Activated naive CD4-positive, alpha-beta T cell (primary cell): Measurements from ENCODE around the gene ABHD2.
"Not testable (repeated sequence)": the region's sequence is repeated elsewhere in the genome, so short reads cannot be mapped to it uniquely, and the experiment has no call there.

Source experiments
- DNase-seq, 4 experiments: peaks; one replicate each; lab custom pipeline; 2025; lab: John Stamatoyannopoulos, UW

Gene ABHD2

DNA sequence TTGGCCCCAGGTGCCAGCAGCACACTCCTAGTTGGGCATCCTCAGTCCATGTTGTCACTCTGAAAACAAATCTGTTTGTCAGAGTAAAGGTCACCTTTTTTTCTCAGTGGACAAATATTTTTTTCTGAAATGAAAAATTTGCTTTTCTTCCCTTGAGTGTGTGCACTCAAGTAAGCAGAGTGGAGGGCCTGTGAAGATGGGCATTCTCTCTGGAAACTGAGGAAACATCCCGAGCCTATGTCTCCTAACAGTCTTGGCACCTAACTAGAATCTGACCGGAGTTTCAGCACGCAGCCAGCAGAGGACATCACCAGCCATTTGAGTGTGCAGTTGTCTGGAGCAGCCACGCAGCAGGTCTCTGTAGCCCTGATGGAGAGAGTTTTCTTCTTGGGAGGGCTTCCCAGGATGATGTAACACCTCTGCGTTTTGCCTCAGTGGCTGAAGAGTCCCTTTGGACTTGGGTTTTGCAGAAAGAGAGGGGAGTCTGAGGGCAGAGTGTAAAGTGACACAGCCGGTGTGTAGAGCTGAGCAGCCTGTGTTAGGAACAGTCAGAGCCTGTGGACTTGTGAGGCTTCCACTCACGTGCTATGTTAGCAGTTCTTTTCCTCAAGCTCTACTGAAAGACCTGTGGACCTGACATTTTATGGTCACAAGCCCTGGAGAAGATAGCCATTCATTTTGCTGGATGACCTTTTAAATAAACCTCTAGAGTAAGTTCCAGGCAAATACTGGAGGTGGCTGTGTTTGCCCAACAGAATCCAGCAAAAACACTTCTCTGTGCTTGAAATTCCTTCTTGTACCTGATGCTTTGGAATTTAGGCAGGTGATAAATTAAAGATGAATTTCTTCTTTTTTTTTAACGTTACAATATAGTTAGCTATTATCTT lies 51.6 kb downstream of the ABHD2 start:
- DNase-seq = no peak

DNA sequence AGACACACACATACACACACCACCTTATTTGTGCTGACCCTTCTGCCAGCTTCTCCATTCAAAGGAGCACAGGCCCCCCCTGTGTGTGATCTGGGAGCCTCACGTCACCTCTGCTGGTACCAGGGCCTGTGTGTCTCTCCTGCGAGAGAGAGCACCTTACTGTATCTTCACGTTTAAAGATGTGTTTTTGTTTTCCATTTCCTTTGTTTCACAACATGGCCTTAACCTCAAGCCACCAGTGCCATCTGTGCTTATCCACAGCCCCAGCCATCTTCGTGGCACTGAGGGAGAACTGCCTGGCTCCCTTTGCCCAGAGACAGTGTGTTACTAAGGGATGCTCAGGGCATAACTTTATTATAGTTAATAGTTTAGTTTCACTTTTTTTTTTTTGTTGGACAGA lies 52.3 kb downstream of the ABHD2 start:
- DNase-seq = no peak

DNA sequence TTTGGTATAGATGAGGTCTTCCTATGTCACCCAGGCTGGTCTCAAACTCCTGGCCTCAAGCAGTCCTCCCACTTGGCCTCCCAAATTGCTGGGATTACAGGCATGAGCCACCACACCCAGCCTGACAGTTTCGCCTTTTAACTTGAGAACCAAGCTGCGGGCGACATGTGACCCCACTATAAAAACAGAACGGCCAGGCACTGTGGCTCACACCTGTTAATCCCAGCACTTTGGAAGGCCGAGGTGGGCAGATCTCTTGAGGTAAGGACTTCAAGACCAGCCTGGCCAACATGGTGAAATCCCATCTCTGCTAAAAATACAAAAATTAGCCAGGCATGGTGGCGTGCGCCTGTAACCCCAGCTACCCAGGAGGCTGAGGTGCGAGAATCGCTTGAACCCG lies 52.9 kb downstream of the ABHD2 start:
- not testable (repeated sequence) for DNase-seq

DNA sequence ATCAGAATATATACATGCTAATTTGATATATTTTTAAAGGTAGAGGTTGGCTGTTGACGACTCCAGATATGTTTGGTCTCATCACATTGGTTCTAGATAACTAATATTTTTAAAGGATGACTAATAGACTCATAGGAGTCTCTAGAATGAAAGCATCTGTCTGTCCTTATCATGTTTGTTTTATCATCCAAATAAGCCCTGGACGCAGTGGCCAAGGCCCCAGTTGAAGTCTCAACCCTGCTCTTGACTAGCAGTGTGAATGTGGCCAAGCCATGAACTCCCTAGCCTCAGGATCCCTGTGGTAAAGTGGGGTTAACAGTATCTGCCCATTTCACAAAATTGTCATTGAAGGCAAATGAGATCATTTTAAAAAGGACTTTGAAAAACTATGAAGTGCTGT lies 53.6 kb downstream of the ABHD2 start:
- no peak for DNase-seq

DNA sequence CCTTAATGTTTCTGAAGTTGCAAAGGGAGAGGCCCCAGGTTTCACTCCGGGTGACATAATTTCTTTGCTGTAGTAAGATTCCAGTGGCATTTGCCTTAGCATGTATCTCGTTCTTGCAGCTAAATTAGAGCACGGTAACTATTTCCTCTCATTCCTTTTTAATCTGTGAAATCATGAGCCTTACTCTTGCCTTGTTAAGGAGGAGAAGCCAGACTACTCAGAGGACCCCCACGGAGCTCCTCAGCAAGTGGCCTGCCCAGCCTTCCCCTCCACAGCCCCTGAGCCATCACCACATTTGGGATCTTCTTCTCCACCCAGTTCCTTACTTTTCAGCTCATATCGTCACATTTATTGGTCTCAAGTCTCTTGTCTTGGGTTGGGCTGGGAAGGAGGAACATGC lies 54.2 kb downstream of the ABHD2 start:
- DNase-seq = no peak

DNA sequence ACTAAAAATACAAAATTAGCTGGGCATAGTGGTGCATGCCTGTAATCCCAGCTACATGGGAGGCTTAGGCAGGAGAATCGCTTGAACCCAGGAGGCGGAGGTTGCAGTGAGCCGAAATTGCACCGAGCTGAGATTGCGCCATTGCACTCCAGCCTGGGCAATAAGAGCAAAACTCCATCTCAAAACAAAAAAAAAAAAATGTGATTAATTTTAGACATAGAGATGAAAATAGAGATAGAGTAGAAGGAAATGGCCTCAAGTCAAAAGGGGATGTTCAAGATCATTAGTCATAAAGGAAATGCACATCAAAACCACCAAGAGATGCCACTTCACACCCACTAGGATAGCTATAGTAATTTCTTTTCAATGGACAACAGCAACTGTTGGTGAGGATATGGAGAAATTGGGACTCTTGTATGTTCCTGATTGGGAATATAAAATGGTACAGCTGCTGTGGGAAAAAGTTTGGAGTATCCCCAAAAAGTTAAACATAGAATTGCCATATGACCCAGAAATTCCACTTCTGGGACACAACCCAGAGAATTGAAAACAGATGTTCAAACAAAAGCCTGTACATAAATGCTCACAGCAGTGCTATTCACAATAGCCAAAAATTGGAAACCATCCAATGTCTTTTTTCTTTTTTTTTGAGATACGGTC lies 55.4 kb downstream of the ABHD2 start:
- DNase-seq = no peak

DNA sequence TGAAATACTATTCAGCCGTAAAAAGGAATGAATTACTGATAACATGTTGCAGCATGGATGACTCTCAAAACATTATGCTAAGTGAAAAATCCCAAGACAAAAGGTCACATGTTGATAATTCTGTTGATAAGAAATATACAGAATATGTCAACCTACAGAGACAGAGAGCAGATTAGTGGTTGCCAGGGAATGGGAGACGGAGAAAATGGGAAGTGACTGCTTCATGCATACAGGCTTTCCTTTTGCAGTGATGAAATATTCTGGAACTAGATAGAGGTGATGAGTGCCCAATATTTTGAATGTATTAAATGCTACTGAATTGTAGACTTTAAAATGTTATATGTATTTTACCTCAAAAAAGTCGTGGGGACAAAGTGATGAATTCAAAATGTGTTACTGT lies 56.2 kb downstream of the ABHD2 start:
- DNase-seq = no peak

DNA sequence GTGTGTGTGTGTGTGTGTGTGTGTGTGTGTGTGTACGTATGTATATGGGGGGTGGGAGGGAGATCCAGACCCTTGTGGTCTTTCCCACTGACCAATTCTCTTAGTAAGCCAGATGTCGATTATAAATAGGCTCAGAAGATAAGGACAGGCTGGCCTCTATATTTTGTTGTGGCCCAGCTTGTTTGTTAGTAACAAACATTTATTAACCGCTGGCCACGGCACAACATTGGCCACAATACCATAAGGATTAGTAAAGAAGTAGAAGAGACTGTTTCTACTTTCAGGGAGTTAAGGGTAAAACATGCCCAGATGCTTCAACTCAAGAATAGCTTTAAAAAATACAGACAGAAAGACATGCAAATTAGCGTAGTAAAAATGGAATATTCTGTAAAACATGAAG lies 58.1 kb downstream of the ABHD2 start:
- DNase-seq = no peak

DNA sequence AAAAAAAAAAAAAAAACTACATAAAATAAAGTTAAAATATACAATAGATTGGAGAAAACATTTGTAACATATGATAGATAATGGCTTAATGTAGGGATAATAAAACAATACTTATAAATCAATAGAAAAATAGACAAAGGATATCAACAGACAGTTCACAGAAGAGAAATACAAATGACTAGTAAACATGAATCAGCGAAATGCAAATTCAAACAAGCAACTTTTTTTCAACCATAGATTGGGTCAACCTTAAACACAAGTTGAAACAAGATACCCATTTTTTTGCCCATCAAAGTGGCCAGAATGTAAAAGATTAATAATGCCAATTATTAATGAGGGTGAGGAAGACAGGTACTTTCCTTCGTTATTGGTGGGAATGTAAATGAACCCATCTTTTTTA lies 59.9 kb downstream of the ABHD2 start:
- DNase-seq = no peak

DNA sequence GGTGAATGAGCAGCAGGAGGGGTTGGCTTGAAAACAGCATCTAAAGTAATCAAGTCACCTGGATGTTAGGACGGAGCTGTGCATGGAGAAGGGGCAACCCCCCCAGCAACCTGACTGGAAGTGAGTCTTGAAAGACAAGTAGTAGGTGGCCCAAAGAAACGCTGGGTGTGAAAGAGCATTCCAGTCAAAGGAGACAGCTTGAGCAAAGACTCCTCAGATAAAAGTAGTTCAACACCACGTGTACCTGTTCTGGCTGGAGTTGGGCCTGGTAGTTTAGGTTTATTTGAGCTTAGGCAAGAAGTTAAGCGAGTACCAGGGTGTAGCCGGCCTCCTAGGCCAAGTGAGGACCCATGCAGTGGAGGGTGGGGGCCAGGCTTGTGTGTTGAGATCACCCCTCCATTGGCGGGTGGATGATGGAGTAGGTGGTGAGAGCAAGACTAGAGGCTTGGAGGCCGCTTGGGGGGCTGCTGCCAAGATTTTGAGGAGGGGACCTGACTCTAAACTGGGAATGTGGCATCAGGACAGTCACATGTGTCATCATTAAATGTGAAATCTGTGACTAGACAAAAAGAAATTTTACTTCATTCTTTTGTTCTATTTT lies 61.3 kb downstream of the ABHD2 start:
- DNase-seq = no peak

DNA sequence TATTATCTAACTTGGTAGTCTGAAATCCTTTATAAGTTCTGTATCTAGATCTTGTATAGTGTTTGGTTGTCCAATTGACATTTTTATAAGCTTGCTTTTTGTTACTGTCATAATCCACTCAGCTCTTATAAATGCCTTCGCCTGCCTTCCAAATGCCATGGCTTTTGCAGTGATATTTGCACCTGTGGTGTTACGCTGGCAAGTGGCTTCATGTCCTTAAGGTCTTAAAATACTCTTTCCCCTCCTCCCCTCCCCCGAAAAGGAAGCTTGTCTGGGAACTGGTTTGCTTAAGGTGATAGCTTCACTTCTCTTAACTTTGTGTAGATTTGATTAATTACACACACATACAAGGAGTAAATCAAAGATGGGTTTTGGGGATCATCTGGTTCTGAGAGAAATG lies 62.0 kb downstream of the ABHD2 start:
- DNase-seq = no peak

DNA sequence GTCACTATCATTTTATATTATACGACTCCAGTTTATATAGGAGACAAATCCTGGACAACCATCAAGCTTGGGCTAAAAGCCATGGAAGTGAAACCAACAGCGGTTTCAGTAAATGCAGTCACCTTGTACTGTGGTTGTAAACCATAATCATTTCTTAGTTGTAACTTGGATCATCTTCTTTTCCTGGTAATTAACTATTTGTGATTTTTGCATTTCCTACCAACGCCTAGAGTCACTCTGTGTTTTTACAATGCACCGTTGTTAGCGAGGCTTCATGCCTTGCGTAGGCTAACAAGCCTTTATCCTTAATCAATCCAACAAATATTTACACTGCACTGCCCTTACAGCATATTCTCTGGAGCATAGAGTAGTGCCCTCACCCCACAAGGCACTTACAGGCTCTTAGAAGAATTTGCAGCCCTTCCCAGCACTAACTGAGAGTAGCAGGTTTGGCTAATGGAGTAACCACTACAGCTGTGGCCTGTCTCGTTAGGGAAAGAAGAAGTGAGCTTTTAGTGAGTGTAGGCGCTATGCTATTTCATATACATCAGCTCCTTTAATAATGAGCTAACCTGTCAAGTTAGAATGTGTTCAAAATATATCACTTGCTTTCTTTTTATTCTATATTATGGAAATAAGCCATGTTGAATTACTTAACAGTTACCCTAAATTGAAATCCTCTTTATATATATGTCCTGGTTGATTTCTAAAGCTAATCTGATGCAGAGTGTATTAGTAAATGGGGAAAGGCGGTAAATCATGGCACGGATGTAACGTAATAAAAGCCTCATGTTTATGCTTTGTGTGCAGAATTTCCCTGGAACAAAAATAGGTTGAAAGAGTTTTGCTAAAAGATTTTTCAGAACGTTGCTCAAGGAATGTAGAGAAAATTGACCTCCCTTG lies 62.8 kb downstream of the ABHD2 start:
- DNase-seq = no peak

DNA sequence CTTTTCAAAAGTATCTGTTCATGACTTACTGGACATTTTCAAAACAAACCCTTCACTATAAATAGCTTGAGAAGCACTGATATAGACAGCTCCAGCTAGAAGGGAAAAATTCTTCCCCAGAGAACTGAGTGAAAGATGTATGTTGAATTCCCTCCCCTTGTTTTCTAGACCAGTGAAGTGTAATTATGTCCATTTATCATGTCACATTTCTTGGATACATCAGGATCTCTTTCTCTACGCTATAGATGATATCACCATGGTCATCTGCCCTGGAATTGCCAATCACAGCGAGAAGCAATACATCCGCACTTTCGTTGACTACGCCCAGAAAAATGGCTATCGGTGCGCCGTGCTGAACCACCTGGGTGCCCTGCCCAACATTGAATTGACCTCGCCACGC lies 66.9 kb downstream of the ABHD2 start:
- DNase-seq = no peak

DNA sequence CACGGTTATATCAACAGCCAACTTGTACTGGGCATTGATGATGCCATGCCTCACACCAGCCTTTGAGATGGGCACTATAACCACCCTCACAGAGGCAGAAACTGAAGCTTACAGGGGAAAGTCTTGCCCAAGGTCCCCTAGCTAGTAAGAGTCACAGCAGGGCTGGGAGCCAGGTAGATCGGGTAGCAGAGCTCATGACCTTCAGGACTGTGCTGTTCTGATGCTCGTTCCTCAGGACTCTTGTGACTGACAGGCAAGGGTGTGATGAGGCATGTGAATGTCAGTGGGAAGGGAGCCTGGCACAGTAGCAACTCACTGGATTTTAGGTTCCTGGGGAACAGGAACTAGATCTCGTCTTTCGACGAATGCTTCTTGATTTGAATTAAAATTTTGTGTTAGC lies 67.4 kb downstream of the ABHD2 start:
- no peak for DNase-seq

DNA sequence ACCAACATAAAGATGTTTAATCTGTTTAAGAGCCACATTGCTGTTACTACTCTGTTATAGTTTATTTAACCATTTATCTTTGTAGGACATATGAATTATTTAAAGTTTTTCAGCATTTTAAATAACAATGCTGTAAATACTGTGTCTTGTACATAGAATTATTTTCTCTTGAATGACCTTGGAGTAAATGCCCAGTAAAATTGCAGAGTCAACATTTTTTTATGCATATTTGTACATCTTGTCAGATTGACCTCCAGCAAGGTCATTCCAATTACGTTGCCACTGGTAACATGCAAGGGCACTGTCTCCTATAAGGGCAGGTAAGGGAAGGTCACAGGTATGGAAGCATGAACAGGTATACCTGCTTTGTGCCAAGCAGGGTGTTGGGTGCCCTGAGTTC lies 68.8 kb downstream of the ABHD2 start:
- DNase-seq = no peak

DNA sequence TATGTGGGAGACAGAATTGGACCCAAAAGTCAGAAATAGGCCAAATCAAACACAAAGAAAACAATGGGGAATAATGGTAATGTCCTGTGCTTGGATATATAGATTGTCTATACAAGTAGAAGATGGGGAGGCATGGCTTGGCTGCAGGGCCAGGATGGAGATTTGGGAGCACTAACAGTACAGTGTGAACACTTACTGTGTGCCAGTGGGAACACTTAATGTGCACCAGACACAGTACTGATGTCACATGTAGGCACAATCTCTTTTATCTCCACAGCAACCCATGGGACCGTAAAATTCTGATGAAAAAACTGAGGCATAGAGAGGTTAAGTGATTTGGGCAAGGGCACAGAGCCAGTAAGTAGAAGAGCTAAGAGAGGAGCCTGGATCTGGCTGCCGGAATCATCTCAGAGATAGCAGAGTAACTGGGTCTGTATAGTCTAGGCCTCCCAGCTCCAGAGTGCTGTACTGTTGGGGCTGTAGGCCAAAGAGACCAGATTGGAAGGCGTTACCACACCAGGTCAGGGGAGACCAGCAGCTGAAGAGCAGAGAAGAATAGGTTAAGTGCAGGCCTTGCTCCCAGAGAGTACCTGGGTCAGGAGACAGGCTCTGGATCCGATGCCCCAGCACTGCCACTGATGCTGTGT lies 69.8 kb downstream of the ABHD2 start:
- DNase-seq = no peak

DNA sequence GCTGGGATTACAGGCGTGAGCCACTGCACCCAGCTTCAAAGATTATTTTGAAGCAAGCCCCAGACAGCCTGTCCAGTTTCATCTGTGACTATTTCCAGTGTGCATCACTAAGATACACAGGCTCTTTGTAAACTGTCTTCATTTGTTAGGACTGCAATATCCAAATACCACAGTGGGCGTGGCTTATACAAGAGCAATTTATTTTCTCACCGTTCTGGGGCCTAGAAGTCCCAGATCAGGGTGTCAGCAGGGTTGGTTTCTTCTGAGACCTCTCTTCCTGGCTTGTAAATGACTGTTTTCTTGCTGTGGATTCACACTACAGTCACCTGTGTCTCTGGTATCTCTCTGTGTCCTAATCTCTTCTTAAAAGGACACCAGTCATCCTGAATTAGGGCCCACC lies 73.4 kb downstream of the ABHD2 start:
- no peak for DNase-seq

DNA sequence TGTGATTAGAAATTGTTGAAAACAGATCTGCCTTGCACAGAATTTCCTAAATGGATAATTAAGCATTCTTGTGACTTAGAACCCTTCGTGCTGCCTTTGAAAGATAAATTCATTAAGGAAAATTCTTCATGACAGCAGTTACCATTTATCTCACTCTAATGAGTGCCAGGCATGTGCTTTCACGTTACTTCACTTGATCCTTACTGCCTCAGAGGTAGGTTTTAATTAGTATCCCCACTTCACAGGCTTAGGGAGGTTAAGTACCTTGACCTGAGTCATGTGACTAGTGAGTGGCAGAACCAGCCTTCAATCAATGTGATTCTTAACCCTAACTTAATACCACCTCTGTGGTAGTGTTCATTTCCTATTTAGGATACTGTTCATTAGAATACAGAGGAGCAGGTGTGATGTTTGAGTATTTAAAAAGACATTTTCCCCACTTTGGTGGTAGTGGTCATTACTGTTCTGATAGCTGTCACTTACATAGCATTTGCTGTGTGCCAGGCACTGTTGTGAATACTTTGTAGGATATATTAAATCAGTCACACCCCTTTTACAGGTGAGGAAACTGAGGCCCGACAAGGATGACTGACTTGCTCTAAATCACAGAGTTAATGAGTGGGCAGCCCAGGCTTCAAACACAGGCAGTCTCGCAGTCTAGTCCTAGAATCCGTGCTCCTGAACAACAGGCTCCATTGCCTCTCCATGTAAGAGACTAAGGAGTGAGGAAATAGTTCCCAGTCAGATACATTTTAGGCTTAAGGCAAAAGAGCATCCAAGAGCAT lies 75.2 kb downstream of the ABHD2 start:
- no peak for DNase-seq

DNA sequence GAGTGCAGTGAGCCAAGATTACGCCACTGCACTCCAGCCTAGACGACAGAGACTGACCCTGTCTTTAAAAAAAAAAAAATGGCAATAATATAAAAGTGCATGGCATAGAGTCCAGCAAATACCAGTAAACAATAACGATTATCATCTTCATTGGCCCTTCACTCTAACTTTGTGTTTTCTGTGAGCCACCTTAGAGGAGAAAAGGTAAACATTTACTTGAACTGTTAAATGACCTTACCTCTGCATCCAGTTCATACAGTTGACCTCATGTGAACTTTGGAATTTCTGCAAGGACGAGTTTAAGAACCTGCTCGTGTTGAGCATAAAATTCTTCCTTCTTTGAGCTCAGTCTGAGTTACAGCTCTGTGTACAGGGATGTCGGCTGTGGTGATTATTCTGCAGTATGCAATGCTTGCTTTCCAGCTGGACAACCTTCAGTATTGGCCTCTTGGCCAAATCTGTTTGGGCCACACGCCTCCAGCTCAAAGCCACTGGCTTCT lies 76.5 kb downstream of the ABHD2 start:
- DNase-seq = no peak

DNA sequence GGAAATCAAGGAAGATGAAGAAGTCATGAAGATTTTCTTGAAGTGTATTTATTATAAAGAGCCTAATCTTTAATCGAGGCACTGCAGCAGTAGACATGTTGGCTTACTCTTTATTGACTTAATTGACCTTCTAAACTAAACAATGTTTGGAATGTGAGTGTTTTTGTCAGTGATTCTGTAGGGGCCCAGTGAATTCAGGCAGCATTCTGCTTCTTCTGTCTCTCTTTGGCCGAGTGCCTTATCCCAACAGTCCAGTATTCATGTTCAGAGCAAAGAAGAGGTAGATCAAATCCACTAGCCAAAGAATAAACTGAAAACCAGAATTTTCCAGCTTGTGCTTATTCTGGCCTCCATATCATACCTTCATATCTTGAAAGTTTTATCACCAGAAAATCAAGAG lies 77.4 kb downstream of the ABHD2 start:
- DNase-seq = no peak
